Breast epithelium (tissue), 3 donors: ENCODE data around the gene PRPF40A.

Experiments
- POLR2A ChIP-seq: fragments of 450-650 bp; IDR thresholded peaks from one replicate; pipeline ENCODE4 v1.6.1; 2016; ENCODE audit warnings: antibody characterized with exemption, mild to moderate bottlenecking, moderate library complexity
- POLR2AphosphoS5 ChIP-seq, 3 donors: sonication (generic); formaldehyde crosslinking; IDR thresholded peaks; one replicate each; pipeline ENCODE4 v1.6.1; 2017; ENCODE audit warnings: antibody characterized with exemption in 3 of 3

DNA sequence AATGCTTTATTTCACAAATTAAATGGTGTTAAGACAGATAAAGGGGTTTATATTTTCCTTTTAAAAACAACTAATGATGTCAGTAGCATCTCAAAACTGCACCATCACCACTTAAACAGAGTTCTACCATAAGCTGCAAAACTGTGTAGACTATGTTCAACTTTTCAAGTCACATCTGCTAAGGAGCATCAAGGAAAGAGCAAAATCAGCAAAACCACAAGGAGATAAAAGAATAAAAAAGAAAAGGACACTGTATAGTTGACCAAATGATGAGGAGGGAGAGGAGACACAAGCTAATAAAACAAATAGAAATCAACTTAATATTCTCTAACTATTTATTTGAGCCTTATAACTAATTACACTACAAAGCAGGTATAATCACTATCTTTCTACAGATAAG lies 33.9 kb downstream of the PRPF40A start:
- no peak for TF ChIP-seq POLR2AphosphoS5 (IDR thresholded peaks at IDR 0.05)
- TF ChIP-seq POLR2A, result no peak
